Measurements from ENCODE around the gene S100A13. TPM values are rescaled to one million over a fixed set of nuclear protein-coding genes. Genes with fewer than 3 reads are reported as not detected.

The S100A13 gene
- total RNA-seq, 1 experiment from 2014 or later = 350 TPM

- POLR2A ChIA-PET (ENCODE audit: unreplicated experiment) = no interaction called here
- H2AFZ ChIP-seq (ENCODE audit: low read length) = no peak overlapping the region
- peaks cover 22% of the 10 kb centered on the region; the same call in 1 of the 2 replicates for H4K20me1 ChIP-seq (ENCODE audit: low read length)
- H3F3A ChIP-seq (ENCODE audit: low read length, unreplicated experiment) = peaks cover 9% of the 10 kb centered on the region
- intact Hi-C loops (cut with micrococcal nuclease) = no loop called here
- H3K4me3 ChIP-seq (ENCODE audit: low read length) = no peak overlapping the region
- H3K9me2 ChIP-seq (replicated peaks; ENCODE audit: low read length) = no peaks in the 10 kb centered on the region
- no peaks in the 10 kb centered on the region for H3K27me3 ChIP-seq (ENCODE audit: low read length)
- BruUV-seq (replicated peaks) = no TSS peak
- peaks cover 10% of the 10 kb centered on the region for H3K4me1 ChIP-seq (ENCODE audit: insufficient read depth, low read length)
- no peak overlapping the region for H3K4me2 ChIP-seq (ENCODE audit: low read length)
- no peak for ATAC-seq
- H3K9me3 ChIP-seq (ENCODE audit: low read length) = no peaks in the 10 kb centered on the region
- TF ChIP-seq EZH2phosphoT487 (IDR thresholded peaks at IDR 0.05; ENCODE audit: borderline replicate concordance, low read length) (no peak), EZH2 (IDR thresholded peaks at IDR 0.05; ENCODE audit: low read length, unreplicated experiment) (no peak), CTCF (conservative IDR thresholded peaks at IDR 0.05; ENCODE audit: low read depth, low read length) (no peak)
- H3K36me3 ChIP-seq (ENCODE audit: low read depth, low read length) = peaks cover 79% of the 10 kb centered on the region
- no peak for DNase-seq
- H3K79me2 ChIP-seq (ENCODE audit: low read length) = peaks cover 99% of the 10 kb centered on the region
- H3K9ac ChIP-seq (ENCODE audit: low read length) = no peak overlapping the region
- CTCF ChIA-PET = no interaction called here
- H3K27ac ChIP-seq (ENCODE audit: low read length) = no peak overlapping the region
Measured at GRCh38 chr1:153639280-153639679, 12.0 kb upstream of the S100A13 start.

GRCh38 chr1:153638261-153638660, 11.0 kb upstream of the S100A13 start:
- no peak overlapping the region for H3K27ac ChIP-seq (ENCODE audit: low read length)
- CTCF ChIA-PET = no interaction called here
- no TSS peak for BruUV-seq (replicated peaks)

More at GRCh38 chr1:153638261-153638660, 11.0 kb upstream of the S100A13 start:
- Histone ChIP-seq H3K36me3 (ENCODE audit: low read depth, low read length) (peaks cover 68% of the 10 kb centered on the region), H3F3A (ENCODE audit: low read length, unreplicated experiment) (peaks cover 4% of the 10 kb centered on the region), H3K9me3 (ENCODE audit: low read length) (no peaks in the 10 kb centered on the region), H3K9me2 (replicated peaks; ENCODE audit: low read length) (no peaks in the 10 kb centered on the region), H4K20me1 (ENCODE audit: low read length) (peaks cover 18% of the 10 kb centered on the region; the same call in 1 of the 2 replicates), H3K79me2 (ENCODE audit: low read length) (peaks cover 94% of the 10 kb centered on the region), H3K9ac (ENCODE audit: low read length) (no peak overlapping the region), H2AFZ (ENCODE audit: low read length) (no peak overlapping the region), H3K27me3 (ENCODE audit: low read length) (no peaks in the 10 kb centered on the region), H3K4me2 (ENCODE audit: low read length) (no peak overlapping the region), H3K4me1 (ENCODE audit: insufficient read depth, low read length) (peaks cover 14% of the 10 kb centered on the region), H3K4me3 (ENCODE audit: low read length) (no peak overlapping the region)
- TF ChIP-seq CTCF (conservative IDR thresholded peaks at IDR 0.05; ENCODE audit: low read depth, low read length) (no peak), EZH2 (IDR thresholded peaks at IDR 0.05; ENCODE audit: low read length, unreplicated experiment) (no peak), EZH2phosphoT487 (IDR thresholded peaks at IDR 0.05; ENCODE audit: borderline replicate concordance, low read length) (no peak)
- ATAC-seq (no peak), DNase-seq (no peak)
- intact Hi-C loops (cut with micrococcal nuclease) = no loop called here
- POLR2A ChIA-PET (ENCODE audit: unreplicated experiment) = interaction anchor here (0.7 kb wide), 1 partner anchor 20 kb away, joined by 3 read pairs; the partner anchor contains the start of gene SNAPIN

Data from PC-3 (cell line).